Breast epithelium (tissue), 3 donors: ENCODE measurements around the gene PCBP3.

Source experiments
- CTCF ChIP-seq, 3 donors: fragments of 450-650 bp; IDR thresholded peaks; one replicate each; pipeline ENCODE4 v1.5.1; 2016 to 2017; ENCODE audit warnings: antibody characterized with exemption in 3 of 3, mild to moderate bottlenecking in 3 of 3, moderate library complexity in 3 of 3
- POLR2A ChIP-seq: fragments of 450-650 bp; IDR thresholded peaks from one replicate; pipeline ENCODE4 v1.6.1; 2016; ENCODE audit warnings: antibody characterized with exemption, mild to moderate bottlenecking, moderate library complexity

GRCh38 chr21:45898028-45898350 lies 254.5 kb downstream of the PCBP3 start:
- TF ChIP-seq CTCF (IDR thresholded peaks at IDR 0.05) (no peak), POLR2A (no peak)
